ENCODE results near the gene KDM4B. TPM values are rescaled to one million over a fixed set of nuclear protein-coding genes. Genes with fewer than 3 reads are reported as not detected.

Gene KDM4B
- total and polyA plus RNA-seq, 2 of the 8 experiments (the other 6 are each of a cell fraction or from before 2014, with no cell fraction given): 12.0 to 31.9 TPM

DNA sequence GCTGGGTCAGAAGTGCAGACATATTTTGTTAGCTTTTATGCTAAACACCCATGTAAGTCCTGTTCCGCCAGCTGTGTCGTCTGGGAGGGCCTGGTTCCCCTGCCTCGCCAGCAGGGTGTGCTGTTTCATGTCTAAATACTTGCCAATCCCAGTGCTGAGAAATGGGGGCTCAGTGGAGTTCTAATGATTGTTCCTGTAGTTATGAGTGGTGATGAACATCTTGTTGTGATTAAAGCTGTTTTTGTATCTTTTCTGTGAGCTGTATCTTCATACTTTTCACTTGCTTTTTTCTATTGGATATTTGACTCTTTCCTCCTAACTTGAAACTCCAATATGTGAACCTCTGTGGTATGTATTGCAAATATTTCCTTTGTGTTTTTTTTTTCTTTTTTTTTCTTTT, 32.7 kb downstream of the KDM4B start (continued):
- TF ChIP-seq ASH2L (IDR thresholded peaks at IDR 0.05; ENCODE audit: low read length) (no peak), TEAD4 (IDR thresholded peaks at IDR 0.05; ENCODE audit: low read depth, low read length) (0 out of 2 replicates have a peak, but pooled peaks have one; percentile 31), SP1 (IDR thresholded peaks at IDR 0.05; ENCODE audit: low read depth, low read length) (no peak), CBX8 (IDR thresholded peaks at IDR 0.05; ENCODE audit: borderline replicate concordance, low read depth, low read length) (no peak), BACH1 (IDR thresholded peaks at IDR 0.05; ENCODE audit: low read length) (no peak), TBP (IDR thresholded peaks at IDR 0.05; ENCODE audit: low read depth, low read length) (no peak)
